NCI-H2196 (cell line): ENCODE data around the gene IMPA2.
A peak's percentile ranks its signal among the peaks of the same experiment; 100 is the strongest.
"Not testable (repeated sequence)": the region's sequence is repeated elsewhere in the genome, so short reads cannot be mapped to it uniquely, and the experiment has no call there.

Experiments used
- DNase-seq: peaks from one replicate; lab custom pipeline; 2025; ENCODE audit not compliant: unreplicated experiment; lab: John Stamatoyannopoulos, UW

Gene IMPA2

DNA sequence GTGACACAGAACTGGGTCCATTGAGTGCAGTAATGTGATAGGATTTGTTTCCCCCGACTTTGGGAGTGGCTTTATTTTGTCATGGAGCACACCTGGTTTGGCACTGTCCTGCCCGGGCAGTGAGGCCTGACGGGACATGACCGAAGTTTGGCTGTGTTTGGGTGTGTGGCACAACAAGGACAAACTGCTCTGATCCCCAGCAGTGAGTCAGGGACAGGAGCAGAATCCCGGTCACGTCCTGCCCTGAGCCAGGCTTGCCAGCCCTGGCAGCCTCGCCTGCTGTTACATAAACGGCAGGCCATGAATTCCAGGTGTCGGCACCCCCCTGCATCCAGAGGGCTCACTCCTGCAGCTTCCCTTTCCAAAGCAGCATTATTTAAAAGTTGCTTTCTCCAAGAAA is 45.7 kb downstream of the IMPA2 start:
- no peak for DNase-seq

- no peak for DNase-seq
These were observed 46.2 kb downstream of the IMPA2 start for GRCh38 chr18:12027480-12027879.

DNA sequence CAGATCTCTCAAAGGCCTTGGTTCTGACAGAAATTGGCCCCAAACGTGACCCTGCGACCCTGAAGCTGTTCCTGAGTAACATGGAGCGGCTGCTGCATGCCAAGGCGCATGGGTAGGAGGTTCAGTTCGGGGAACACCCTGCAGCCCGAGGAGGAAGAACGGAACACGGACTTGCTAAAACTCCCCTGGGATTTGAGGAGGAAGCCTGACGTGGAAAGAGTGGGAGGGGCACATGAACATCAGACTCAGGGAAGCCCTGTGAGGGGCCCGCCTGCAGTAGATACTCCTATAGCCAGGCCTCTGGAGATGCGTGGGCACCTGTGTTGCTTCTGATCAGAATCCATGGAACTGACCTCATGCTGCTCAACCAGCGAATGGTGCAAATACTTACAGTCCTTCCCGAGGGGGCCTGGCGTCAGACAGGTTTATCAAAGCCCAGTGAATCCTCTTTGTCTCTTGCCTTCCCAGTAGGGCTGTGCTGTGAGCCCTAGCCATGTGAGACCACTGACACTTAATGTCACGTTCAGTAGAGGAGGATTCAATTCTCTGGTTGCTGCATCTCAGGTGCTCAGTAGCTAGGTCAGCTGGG is 46.8 kb downstream of the IMPA2 start:
- no peak for DNase-seq

GRCh38 chr18:12028674-12029073 is 47.4 kb downstream of the IMPA2 start:
- no peak for DNase-seq

DNA sequence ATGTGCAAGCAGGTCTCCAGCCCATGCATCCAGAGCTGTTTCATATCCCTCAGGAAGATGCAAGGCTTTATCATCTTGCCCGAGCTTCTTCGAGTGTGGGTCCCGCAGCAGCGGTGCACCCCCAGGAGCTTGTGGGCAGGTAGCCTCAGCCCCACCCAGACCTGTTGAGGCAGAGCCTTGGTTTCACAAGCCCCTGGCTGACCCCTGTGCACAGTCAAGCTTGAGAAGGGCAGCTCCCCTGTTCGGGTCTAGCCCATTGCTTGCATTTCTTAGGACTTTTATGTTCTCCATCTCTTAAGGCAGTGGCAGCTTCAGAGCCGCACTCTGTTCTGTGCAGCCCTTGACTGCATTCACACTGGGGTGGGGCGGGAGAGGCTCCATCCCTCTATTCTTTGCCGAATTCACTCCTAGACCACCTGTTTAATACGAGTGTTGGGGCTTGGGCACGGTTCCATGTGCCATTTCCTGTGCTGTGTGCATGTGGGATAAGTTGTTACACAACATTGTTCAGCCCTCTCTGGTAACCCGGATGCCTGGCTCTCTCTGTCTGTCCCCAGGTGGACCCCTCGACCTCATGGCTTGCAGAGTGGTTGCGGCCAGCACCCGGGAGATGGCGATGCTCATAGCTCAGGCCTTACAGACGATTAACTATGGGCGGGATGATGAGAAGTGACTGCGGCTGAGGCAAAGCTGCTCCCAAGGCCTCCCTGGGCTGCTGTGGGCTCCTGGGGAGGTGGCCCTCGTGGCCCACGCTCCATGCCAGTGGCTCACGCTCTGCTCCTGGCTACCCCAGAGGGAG is 48.7 kb downstream of the IMPA2 start:
- DNase-seq, result no peak

- DNase-seq, result no peak
These were observed 49.4 kb downstream of the IMPA2 start for GRCh38 chr18:12030670-12031069.

GRCh38 chr18:12031181-12031580 is 49.9 kb downstream of the IMPA2 start:
- no peak for DNase-seq

DNA sequence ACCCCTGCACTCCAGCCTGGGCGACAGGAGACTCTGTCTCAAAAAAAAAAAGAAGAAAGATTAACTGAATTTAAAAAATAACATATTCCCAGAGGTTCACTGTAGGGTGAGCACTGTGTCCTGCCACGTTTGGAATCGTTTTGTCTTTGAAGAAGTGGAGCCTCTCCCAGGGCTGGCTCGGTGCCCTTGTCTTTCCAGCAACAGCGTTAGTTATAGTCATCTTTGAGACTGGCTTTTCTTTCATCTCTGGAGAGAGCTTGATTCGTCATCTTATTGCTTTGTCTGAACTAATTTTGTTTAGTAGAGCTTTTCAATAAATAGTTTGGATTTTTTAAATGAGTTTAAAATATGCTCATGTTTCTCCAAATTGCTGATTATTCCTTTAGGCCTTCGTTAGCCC is 50.5 kb downstream of the IMPA2 start:
- DNase-seq, result no peak

DNA sequence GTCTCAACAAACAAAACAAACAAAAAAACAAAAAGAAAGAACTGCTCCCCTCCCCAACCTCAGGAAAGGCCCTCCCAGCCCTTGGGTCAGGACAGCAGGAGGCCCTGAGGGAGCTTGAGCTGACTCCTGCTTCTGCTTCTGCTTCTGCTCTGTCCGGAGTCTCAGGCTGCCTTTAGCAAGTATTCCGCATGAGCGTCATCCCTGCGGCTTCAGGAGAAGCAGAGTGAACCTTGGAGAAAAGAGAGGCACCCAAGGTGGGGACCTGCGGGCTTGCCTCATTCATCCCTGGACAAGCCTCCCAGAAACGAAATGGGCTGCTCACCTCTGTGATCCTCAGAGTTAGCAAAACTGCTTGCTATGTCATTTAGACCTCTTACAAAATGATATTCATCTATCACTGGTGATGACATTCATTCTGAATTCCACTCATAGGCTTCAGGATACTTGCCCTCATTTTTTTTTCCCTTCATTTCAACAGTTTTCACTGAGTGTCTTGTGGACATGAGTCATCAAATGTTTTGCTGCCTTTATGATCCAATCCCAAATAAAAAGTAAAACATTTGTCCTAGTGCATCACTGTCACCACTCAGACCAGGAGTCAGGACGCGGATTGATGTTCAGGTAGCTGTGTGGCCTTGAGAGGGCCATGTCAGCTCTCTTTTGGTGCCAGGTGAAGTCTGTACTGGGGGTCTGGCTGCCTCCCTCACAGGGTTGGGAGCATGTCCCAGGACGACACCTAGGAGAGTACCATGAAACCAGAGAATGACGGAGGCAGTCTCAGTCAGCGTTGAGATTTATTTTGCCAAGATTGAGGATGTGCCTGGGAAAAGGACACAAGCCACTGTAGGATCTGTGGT is 51.7 kb downstream of the IMPA2 start:
- no peak for DNase-seq

GRCh38 chr18:12033643-12034025 is 52.3 kb downstream of the IMPA2 start:
- no peak for DNase-seq

DNA sequence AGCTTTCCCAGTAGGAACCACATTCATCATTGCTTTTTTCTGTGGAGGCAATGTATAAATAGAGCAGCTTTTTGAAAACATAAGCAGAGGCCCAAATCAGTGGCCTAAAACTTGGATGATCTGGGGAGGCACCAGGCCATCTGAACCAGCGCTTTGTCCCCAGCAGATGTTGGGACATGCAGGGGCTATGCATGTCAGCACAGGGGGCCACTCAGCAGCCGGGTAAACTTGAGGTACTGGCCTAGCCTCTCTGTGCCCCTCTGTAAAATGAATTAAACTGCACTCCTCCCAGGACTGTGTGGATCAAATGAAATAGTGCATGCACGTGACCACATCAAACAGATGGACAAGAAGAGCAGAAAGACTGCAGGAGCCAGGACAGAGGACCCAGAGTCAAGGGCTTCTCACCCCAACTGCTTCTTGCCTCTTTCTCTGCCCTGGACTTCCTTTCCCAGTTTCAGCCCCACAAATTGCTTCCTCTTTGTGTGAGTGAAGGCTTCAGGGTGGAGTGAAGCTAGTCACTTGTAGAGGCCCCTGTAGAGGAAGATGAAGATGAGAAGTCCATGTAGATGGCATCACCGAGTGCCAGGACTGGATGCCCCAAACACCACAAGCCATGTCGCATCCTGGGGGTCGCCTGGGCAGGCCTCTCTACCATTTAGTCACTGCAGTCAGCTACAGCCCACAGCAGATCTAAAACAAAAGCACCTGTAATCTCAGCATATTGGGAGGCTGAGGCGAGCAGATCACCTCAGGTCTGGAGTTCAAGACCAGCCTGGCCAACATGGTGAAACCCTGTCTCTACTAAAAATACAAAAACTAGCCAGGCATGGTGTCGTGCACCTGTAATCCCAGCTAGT is 53.2 kb downstream of the IMPA2 start:
- no peak for DNase-seq

- no peak for DNase-seq
These were observed 54.2 kb downstream of the IMPA2 start for GRCh38 chr18:12035481-12035880.

DNA sequence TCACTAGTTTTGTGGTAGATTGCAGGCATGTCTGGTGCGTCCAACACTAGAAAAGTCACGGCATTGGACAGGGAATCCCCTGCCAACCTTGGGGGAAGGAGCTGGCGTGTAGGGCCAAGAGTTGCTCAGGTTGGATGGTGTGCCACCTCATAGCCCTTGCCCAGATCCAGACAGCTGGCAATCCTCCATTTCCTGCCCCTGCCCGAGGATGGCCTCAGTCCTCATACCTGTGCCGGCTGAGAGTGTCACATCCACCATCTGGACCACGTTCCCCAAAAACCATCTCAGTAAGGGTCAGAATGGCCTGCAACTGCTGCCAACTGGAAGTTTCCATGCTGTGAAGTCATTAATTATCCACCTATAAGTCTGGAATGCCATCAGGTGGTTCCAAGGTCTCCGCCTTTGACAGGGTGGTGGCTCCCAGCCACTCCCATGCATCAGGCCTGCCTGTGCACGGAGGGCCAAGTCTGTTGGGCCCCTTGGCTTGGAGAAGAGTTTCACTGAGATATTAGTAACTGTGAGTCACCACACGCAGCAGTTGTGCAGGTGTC is 55.0 kb downstream of the IMPA2 start:
- DNase-seq, result no peak

GRCh38 chr18:12038082-12038638 is 56.9 kb downstream of the IMPA2 start:
- no peak for DNase-seq

GRCh38 chr18:12038639-12039539 is 57.6 kb downstream of the IMPA2 start:
- peak; percentile 86 for DNase-seq

DNA sequence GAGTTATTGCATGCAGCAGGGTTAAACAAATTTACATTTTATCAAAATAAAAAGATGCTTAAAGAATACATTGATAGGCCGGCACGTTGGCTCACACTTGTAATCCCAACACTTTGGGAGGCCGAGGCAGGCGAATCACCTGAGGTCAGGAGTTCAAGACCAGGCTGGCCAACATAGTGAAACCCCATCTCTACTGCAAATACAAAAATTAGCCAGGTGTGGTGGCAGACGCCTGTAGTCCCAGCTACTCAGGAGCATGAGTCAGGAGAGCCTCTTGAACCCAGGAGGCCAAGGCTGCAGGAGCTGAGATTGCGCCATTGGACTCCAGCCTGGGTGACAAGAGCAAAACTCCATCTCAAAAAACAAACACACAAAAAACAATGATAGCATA is 58.2 kb downstream of the IMPA2 start:
- DNase-seq, result not testable (repeated sequence)

DNA sequence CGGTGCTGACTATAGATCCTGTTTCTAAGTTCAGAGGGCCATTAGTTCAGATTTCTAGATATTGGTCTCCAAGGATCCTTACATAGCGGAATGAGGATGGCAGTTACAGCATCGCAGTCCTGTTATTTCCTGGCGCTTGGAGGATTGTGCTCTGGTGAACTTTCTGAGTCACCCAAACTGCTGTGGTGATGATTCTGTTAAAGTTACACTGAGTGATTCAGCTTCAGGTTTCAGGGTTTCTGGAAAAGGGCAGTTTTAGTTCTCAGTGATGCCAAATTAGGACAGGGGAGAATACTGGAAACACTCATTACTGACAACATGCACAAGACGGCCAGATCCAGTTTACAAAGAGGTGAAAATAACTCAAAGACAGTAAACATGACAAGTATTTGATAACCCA is 60.3 kb downstream of the IMPA2 start:
- DNase-seq, result no peak

DNA sequence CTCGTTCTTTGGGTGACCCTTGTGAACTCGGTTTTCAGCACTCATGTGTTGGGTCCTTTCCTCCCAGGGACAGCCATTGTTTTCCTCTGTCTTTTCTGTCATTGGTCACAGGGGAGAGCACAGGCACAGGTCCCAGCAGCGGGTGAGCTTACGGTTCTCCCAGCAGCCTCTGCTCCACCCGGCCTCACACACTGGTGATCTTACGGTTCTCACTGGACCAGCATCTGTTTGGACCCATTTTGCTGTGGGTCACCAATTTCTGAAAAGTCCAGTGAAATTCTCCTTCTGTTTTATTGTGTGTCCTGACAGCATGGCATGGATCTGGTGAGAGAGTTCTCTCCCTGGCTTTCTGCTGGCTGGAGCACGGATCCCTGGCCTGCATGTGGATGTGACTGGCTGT is 62.5 kb downstream of the IMPA2 start:
- DNase-seq, result no peak

GRCh38 chr18:12044591-12044990 is 63.3 kb downstream of the IMPA2 start:
- no peak for DNase-seq
